GM12878 (cell line): ENCODE measurements around the gene CNTN4. TPM values are rescaled to one million over a fixed set of nuclear protein-coding genes. Genes with fewer than 3 reads are reported as not detected.

Experiments
- ATAC-seq: fragments of 200-7000 bp; cut with Tn5 transposase; 3 replicates; pipeline ENCODE4 v1.9.1; 2020; ENCODE audit warnings: mild to moderate bottlenecking, moderate library complexity
- BruUV-seq: library from RNA; stranded (reverse); fragments of 400-500 nt; replicated peaks from 2 replicates; lab custom pipeline; 2021; lab: Mats Ljungman, UMichigan
- CTCF ChIA-PET: fragments of 300-600 bp; sonication (Branson Sonifier 250); formaldehyde crosslinking; extraction: SDS; loops from one replicate; lab custom pipeline; 2021; ENCODE audit warnings: inconsistent platforms; lab: Yijun Ruan, JAX
- POLR2A ChIA-PET: fragments of 350-600 bp; formaldehyde crosslinking; extraction: SDS; loops from one replicate; lab custom pipeline; 2021; ENCODE audit warnings: inconsistent platforms; lab: Charles Lee
- RAD21 ChIA-PET: fragments of 300-600 bp; sonication (Branson Sonifier 250); formaldehyde crosslinking; loops from one replicate; lab custom pipeline; 2023; ENCODE audit warnings: antibody characterized with exemption; ENCODE audit not compliant: unreplicated experiment; lab: Charles Lee
- SMC1A ChIA-PET: fragments of 300-600 bp; sonication (Branson Sonifier 250); formaldehyde crosslinking; loops from one replicate; lab custom pipeline; 2023; ENCODE audit not compliant: unreplicated experiment, uncharacterized antibody; lab: Charles Lee
- DNase-seq: peaks from one replicate; pipeline ENCODE4 v3.0.0-alpha.2; 2011; ENCODE audit warnings: low read depth, low spot score
- FAIRE-seq: peaks from 3 replicates; lab custom pipeline; 2011; peaks lifted over from hg19 to GRCh38; lab: Jason Lieb, UNC
- H2AFZ ChIP-seq: 2 replicates; pipeline ENCODE4 v1.6.0; 2011; ENCODE audit warnings: low read depth, low read length, control low read depth; ENCODE audit not compliant: control insufficient read depth
- H3K27ac ChIP-seq: 2 replicates; pipeline ENCODE4 v1.5.1; 2011; ENCODE audit warnings: control low read depth; ENCODE audit not compliant: control insufficient read depth, insufficient read depth
- H3K27me3 ChIP-seq, 2 experiments: replicated peaks in 1 of 2; 2 replicates each; pipeline versions ENCODE4 v1.6.0 to v1.6.1; 2011; ENCODE audit warnings: low read length in 1 of 2; ENCODE audit not compliant: control insufficient read depth in 2 of 2, insufficient read depth in 2 of 2
- H3K36me3 ChIP-seq, 2 experiments: 2 replicates each; pipeline ENCODE4 v1.5.1; 2011; ENCODE audit warnings: low read length in 1 of 2; ENCODE audit not compliant: control insufficient read depth in 2 of 2, insufficient read depth in 2 of 2
- H3K4me1 ChIP-seq: 2 replicates; pipeline ENCODE4 v1.6.1; 2011; ENCODE audit warnings: mild to moderate bottlenecking, low read length, moderate library complexity, mixed read lengths; ENCODE audit not compliant: control insufficient read depth, insufficient read depth
- H3K4me2 ChIP-seq: 2 replicates; pipeline ENCODE4 v1.6.0; 2011; ENCODE audit warnings: control low read depth; ENCODE audit not compliant: control insufficient read depth, insufficient read depth
- H3K4me3 ChIP-seq: fragments of 200-600 bp; sonication (generic); 2 replicates; pipeline ENCODE4 v1.5.1; 2016
- H3K79me2 ChIP-seq: 2 replicates; pipeline ENCODE4 v1.6.0; 2011; ENCODE audit warnings: low read length; ENCODE audit not compliant: control insufficient read depth, insufficient read depth
- H3K9ac ChIP-seq: 2 replicates; pipeline ENCODE4 v1.8.0; 2011; ENCODE audit warnings: low read length, control low read depth, mixed read lengths; ENCODE audit not compliant: control insufficient read depth, insufficient read depth
- H3K9me3 ChIP-seq: replicated peaks from 3 replicates; pipeline ENCODE4 v1.5.1; 2011; ENCODE audit warnings: mild to moderate bottlenecking, low read length; ENCODE audit not compliant: control insufficient read depth, insufficient read depth
- H4K20me1 ChIP-seq: 2 replicates; pipeline ENCODE4 v1.6.0; 2011; ENCODE audit not compliant: control insufficient read depth, insufficient read depth
- BRCA1 ChIP-seq: IDR thresholded peaks from 2 replicates; pipeline ENCODE4 v1.6.1; 2011; ENCODE audit warnings: low read depth, low read length, improper control_type of control experiment
- CBFB ChIP-seq: IDR thresholded peaks from 2 replicates; pipeline ENCODE4 v1.6.1; 2016; ENCODE audit warnings: antibody characterized with exemption, low read depth
- POLR2A ChIP-seq: IDR thresholded peaks from 2 replicates; pipeline ENCODE4 v1.6.1; 2011; ENCODE audit warnings: low read depth, mild to moderate bottlenecking, low read length
- POLR2AphosphoS5 ChIP-seq: IDR thresholded peaks from 2 replicates; pipeline ENCODE4 v1.6.1; 2011; ENCODE audit warnings: mild to moderate bottlenecking, low read length, inconsistent platforms
- POU2F2 ChIP-seq: IDR thresholded peaks from 3 replicates; pipeline ENCODE4 v1.6.1; 2011; ENCODE audit warnings: low read depth, mild to moderate bottlenecking, low read length, borderline replicate concordance
- RUNX3 ChIP-seq: IDR thresholded peaks from 2 replicates; pipeline ENCODE4 v1.6.1; 2012; ENCODE audit warnings: low read length, inconsistent platforms
- SIN3A ChIP-seq: IDR thresholded peaks from 2 replicates; pipeline ENCODE4 v1.6.1; 2012; ENCODE audit warnings: low read depth, low read length, improper control_type of control experiment
- ZNF207 ChIP-seq: fragments of 450-650 bp; IDR thresholded peaks from 2 replicates; pipeline ENCODE4 v1.6.1; 2014; ENCODE audit warnings: antibody characterized with exemption, mild to moderate bottlenecking, borderline replicate concordance
- ZSCAN29 ChIP-seq: fragments of 450-650 bp; IDR thresholded peaks from 2 replicates; pipeline ENCODE4 v1.6.1; 2017; ENCODE audit warnings: mild to moderate bottlenecking, moderate library complexity
- WGBS: methylation state at CpG from one replicate; pipeline ENCODE4 v1.1.6; 2016; ENCODE audit warnings: low lambda C conversion rate; ENCODE audit not compliant: insufficient replicate concordance, insufficient coverage; ENCODE audit errors: missing lambda C conversion rate; 5-methylcytosine and 5-hydroxymethylcytosine counted together
- in situ Hi-C: fragments of 300-500 bp; cut with MboI; formaldehyde crosslinking; loops from 9 replicates; pipeline ENCODE4 v1.14.3; 2018; ENCODE audit warnings: mixed read lengths
- intact Hi-C: fragments of 100-400 bp; cut with micrococcal nuclease; formaldehyde crosslinking; loops from one replicate; pipeline ENCODE4 v1.14.2; 2022; ENCODE audit not compliant: unreplicated experiment
- polyA plus RNA-seq, 11 experiments: library from polyadenylated mRNA; depleted of rRNA in 4 of 11; unstranded in 6 of 11; stranded (reverse) in 5 of 11; fragments of >200 nt; fragmentation: Nextera tagmentation in 4 of 11; fragmentation: Illumina TruSeq in 1 of 11; extraction: Ambion mirVana in 4 of 11; extraction: Trizol in 1 of 11; gene quantifications; 1 replicate in 1 of 11; 2 replicates in 10 of 11; pipeline versions ENCODE4 v1.2.1 to v1.2.3, GENCODE V29; 2011 to 2016; ENCODE audit warnings: inconsistent platforms in 2 of 11, missing spikeins in 2 of 11, low read depth in 1 of 11
- total RNA-seq, 4 experiments: library from RNA; depleted of rRNA in 3 of 4; stranded (reverse); fragments of >200 nt in 3 of 4; fragmentation: Illumina TruSeq in 1 of 4; extraction: Trizol in 1 of 4; gene quantifications; 2 replicates each; pipeline versions ENCODE4 v1.2.1 to v1.2.3, GENCODE V29; 2013 to 2021
- TF ChIP-seq, protein P1 (sequence below): IDR thresholded peaks from 2 replicates; pipeline ENCODE4 v1.6.1; 2012; ENCODE audit warnings: mild to moderate bottlenecking, low read depth, low read length
- TF ChIP-seq, protein P2 (sequence below): fragments of 450-650 bp; IDR thresholded peaks from 2 replicates; pipeline ENCODE4 v1.6.1; 2017; ENCODE audit warnings: mild to moderate bottlenecking, moderate library complexity

Gene CNTN4
- total and polyA plus RNA-seq, 10 of the 15 experiments (the other 5 are each of a cell fraction or from before 2014, with no cell fraction given) = 0.05 to 0.43 (median 0.15) TPM; not detected in 1

DNA sequence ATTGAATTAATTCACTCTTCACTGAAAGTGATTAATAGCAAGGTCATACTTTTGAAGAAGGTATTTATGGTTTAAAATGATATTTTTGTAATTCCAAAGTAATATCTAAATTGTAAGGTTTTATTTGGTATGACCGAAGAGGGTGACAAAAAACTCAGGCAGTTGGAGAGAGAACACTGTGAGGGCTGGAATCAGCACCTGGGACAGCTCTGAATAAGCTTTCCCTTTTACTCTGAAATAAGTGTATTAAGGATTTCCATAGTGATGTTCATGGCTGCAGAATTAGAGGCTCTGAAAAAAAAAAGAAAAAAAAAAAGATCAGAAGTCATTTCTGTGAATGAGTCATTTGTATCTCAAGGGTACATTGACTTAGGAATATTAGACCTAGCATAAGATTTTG is 712.1 kb downstream of the CNTN4 start:
- no peaks in the 10 kb centered on the region for H3K27me3 ChIP-seq
- CTCF ChIA-PET = no interaction called here
- no peaks in the 10 kb centered on the region for H3K36me3 ChIP-seq
- TF ChIP-seq BRCA1 = no peak
- TF ChIP-seq, protein P1, sequence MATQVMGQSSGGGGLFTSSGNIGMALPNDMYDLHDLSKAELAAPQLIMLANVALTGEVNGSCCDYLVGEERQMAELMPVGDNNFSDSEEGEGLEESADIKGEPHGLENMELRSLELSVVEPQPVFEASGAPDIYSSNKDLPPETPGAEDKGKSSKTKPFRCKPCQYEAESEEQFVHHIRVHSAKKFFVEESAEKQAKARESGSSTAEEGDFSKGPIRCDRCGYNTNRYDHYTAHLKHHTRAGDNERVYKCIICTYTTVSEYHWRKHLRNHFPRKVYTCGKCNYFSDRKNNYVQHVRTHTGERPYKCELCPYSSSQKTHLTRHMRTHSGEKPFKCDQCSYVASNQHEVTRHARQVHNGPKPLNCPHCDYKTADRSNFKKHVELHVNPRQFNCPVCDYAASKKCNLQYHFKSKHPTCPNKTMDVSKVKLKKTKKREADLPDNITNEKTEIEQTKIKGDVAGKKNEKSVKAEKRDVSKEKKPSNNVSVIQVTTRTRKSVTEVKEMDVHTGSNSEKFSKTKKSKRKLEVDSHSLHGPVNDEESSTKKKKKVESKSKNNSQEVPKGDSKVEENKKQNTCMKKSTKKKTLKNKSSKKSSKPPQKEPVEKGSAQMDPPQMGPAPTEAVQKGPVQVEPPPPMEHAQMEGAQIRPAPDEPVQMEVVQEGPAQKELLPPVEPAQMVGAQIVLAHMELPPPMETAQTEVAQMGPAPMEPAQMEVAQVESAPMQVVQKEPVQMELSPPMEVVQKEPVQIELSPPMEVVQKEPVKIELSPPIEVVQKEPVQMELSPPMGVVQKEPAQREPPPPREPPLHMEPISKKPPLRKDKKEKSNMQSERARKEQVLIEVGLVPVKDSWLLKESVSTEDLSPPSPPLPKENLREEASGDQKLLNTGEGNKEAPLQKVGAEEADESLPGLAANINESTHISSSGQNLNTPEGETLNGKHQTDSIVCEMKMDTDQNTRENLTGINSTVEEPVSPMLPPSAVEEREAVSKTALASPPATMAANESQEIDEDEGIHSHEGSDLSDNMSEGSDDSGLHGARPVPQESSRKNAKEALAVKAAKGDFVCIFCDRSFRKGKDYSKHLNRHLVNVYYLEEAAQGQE = peak; percentile 85
- RAD21 ChIA-PET = no interaction called here
- POLR2A ChIA-PET = interaction anchor here (0.6 kb wide), 1 partner anchor 1302 kb away, joined by 3 read pairs; no protein-coding TSS in a partner anchor
- no peak for DNase-seq
- H3K4me3 ChIP-seq = no peak overlapping the region
- no peak for FAIRE-seq
- no peak overlapping the region for H2AFZ ChIP-seq
- no peaks in the 10 kb centered on the region for H3K79me2 ChIP-seq
- no peaks in the 10 kb centered on the region for H3K9me3 ChIP-seq
- H3K27ac ChIP-seq = no peak overlapping the region
- intact Hi-C loops = no loop called here
- no peaks in the 10 kb centered on the region for H3K4me1 ChIP-seq
- BruUV-seq = no TSS peak
- in situ Hi-C loops = no loop called here
- no peak overlapping the region for H3K4me2 ChIP-seq
- H3K9ac ChIP-seq = no peak overlapping the region
- SMC1A ChIA-PET = no interaction called here
- no peak for ATAC-seq
- no peaks in the 10 kb centered on the region for H4K20me1 ChIP-seq
- WGBS = 25% methylated on average over 1 of the region's 1 CpG

DNA sequence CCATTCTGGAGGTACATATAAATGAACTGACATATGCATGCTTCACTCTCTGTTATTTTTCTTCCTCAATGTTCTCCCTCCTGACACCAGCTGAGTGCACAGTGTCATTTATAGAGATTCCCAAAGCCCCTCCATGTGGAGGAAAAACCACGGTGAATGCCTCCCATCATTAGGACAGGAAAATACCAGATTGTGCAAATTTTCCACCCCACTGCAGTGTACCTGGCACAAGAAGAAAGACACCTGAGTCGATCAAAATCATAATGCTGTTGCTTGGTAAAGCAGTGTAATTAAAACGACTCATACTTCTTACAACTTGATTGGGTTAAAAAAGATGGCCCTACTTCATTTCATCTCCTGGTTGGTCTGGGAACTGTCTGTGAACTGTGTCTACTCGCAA is 720.9 kb downstream of the CNTN4 start:
- SMC1A ChIA-PET = no interaction called here
- CTCF ChIA-PET = no interaction called here
- no peaks in the 10 kb centered on the region for H3K9me3 ChIP-seq
- no peaks in the 10 kb centered on the region for H4K20me1 ChIP-seq
- in situ Hi-C loops (no loop called here), intact Hi-C loops (no loop called here)
- 6% methylated on average over 4 of the region's 4 CpGs for WGBS
- no peak overlapping the region for H3K27ac ChIP-seq
- H3K27me3 ChIP-seq = no peaks in the 10 kb centered on the region; a peak in 1 of 4 replicates
- no peak for ATAC-seq
- TF ChIP-seq RUNX3 (no peak), CBFB (no peak), ZSCAN29 (no peak), SIN3A (no peak), ZNF207 (no peak), POU2F2 (no peak), POLR2AphosphoS5 (no peak), POLR2A (no peak)
- TF ChIP-seq, protein P2, sequence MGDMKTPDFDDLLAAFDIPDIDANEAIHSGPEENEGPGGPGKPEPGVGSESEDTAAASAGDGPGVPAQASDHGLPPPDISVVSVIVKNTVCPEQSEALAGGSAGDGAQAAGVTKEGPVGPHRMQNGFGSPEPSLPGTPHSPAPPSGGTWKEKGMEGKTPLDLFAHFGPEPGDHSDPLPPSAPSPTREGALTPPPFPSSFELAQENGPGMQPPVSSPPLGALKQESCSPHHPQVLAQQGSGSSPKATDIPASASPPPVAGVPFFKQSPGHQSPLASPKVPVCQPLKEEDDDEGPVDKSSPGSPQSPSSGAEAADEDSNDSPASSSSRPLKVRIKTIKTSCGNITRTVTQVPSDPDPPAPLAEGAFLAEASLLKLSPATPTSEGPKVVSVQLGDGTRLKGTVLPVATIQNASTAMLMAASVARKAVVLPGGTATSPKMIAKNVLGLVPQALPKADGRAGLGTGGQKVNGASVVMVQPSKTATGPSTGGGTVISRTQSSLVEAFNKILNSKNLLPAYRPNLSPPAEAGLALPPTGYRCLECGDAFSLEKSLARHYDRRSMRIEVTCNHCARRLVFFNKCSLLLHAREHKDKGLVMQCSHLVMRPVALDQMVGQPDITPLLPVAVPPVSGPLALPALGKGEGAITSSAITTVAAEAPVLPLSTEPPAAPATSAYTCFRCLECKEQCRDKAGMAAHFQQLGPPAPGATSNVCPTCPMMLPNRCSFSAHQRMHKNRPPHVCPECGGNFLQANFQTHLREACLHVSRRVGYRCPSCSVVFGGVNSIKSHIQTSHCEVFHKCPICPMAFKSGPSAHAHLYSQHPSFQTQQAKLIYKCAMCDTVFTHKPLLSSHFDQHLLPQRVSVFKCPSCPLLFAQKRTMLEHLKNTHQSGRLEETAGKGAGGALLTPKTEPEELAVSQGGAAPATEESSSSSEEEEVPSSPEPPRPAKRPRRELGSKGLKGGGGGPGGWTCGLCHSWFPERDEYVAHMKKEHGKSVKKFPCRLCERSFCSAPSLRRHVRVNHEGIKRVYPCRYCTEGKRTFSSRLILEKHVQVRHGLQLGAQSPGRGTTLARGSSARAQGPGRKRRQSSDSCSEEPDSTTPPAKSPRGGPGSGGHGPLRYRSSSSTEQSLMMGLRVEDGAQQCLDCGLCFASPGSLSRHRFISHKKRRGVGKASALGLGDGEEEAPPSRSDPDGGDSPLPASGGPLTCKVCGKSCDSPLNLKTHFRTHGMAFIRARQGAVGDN = no peak
- no peak overlapping the region for H2AFZ ChIP-seq
- no peak overlapping the region for H3K9ac ChIP-seq
- H3K4me1 ChIP-seq = no peaks in the 10 kb centered on the region
- H3K36me3 ChIP-seq = no peaks in the 10 kb centered on the region
- no peak for DNase-seq
- H3K4me3 ChIP-seq = no peak overlapping the region
- no peak for FAIRE-seq
- BruUV-seq = no TSS peak
- RAD21 ChIA-PET = no interaction called here
- no peak overlapping the region for H3K4me2 ChIP-seq
- no peaks in the 10 kb centered on the region for H3K79me2 ChIP-seq
- POLR2A ChIA-PET = no interaction called here
